ENCODE results near the gene NOP9. TPM values are rescaled to one million over a fixed set of nuclear protein-coding genes. Genes with fewer than 3 reads are reported as not detected.

Gene NOP9, protein sequence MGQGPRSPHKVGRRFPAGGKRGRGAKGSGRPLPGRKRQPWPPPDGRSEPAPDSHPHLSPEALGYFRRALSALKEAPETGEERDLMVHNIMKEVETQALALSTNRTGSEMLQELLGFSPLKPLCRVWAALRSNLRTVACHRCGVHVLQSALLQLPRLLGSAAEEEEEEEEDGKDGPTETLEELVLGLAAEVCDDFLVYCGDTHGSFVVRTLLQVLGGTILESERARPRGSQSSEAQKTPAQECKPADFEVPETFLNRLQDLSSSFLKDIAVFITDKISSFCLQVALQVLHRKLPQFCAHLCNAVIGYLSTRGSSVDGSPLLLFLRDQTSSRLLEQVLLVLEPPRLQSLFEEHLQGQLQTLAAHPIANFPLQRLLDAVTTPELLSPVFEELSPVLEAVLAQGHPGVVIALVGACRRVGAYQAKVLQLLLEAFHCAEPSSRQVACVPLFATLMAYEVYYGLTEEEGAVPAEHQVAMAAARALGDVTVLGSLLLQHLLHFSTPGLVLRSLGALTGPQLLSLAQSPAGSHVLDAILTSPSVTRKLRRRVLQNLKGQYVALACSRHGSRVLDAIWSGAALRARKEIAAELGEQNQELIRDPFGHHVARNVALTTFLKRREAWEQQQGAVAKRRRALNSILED
- total RNA-seq (2014; rRNA removed; shearing (Covaris generic)), result 19.3 and 23.7 TPM in 2 replicates
- polyA plus RNA-seq (2016; fragmentation: Nextera tagmentation; extraction: Ambion mirVana), result 2.5 and 2.6 TPM in 2 replicates

DNA sequence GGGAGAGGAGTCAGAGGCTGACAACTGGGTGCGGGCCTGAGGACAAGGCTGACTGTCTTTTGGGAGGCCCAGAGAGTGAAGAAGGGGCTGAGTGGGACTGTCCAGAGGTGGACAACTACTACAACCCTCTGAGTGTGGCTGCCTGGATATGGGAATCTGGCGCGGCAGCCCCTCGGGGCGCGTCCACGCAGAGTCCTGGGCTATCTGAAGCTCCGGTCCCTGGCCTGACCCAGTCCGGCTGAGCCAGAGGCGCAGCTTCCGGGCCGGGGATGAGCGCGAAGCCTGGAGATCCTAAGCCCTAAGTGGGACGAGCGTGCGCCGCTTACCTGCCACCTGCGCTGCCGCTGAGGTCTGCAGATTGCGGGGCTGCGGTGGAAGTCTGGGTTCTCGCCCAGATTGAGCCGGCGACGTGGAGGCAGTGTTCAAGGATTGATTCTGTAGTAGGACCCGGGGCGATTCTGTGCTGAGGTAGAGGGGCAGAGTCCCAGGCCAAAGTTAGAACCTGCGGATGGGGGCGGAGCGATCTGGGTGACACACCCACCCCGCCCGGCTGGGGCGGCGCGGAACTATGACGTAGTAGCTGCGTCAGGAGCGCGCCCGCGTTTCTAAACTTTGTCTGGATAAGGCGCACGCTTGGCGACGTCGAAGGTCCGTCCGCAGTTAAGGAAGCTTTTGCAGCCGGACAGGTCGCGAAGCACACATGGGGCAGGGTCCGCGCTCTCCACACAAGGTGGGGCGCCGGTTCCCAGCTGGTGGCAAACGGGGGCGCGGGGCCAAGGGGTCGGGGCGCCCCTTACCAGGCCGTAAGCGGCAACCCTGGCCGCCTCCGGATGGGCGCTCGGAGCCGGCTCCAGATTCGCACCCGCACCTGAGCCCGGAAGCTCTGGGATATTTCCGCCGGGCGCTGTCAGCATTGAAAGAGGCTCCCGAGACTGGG lies at the start of gene NOP9, which contains the start of gene DHRS1:
Gene NOP9, plus strand, starts transcription at position 596 of the 937 bp plus-strand sequence. Its CDS starts 105 bp downstream, at position 701.
Gene DHRS1, minus strand, starts transcription at position 526 of the 937 bp plus-strand sequence. CDS start 674 bp downstream, outside the sequence.
- peaks cover 23% of the 10 kb centered on the region; the same call in 1 of the 2 replicates for H3F3A ChIP-seq (ENCODE audit: insufficient read depth)
- H3K4me2 ChIP-seq (ENCODE audit: unreplicated experiment), result peak within 1 kb of the TSS; percentile 94
- DNase-seq, result peak; percentile 94
- TF ChIP-seq EZH2phosphoT487 (IDR thresholded peaks at IDR 0.05; ENCODE audit: insufficient read depth, low read depth) (no peak), EZH2 (IDR thresholded peaks at IDR 0.05; ENCODE audit: insufficient read depth, poor library complexity, severe bottlenecking) (no peak)
- peak within 1 kb of the TSS; percentile 95 for H3K9ac ChIP-seq
- peak within 1 kb of the TSS; percentile 86 for H3K27ac ChIP-seq
- no peaks in the 10 kb centered on the region for H3K27me3 ChIP-seq (replicated peaks; ENCODE audit: insufficient read depth)
- no peaks in the 10 kb centered on the region for H3K9me3 ChIP-seq (ENCODE audit: low read depth)
- no peaks in the 10 kb centered on the region for H3K9me2 ChIP-seq (ENCODE audit: insufficient read depth)
- peak within 1 kb of the TSS; percentile 97 for H2AFZ ChIP-seq
- peaks cover 18% of the 10 kb centered on the region; the same call in 1 of the 2 replicates for H3K36me3 ChIP-seq (ENCODE audit: low read depth)
- H3K4me1 ChIP-seq (ENCODE audit: insufficient read depth), result peaks cover 17% of the 10 kb centered on the region
- 1 to 2% methylated on average over 65 to 67 of the region's 75 CpGs for WGBS, 2 experiments (ENCODE audit: low coverage in 1 of 2, low lambda C conversion rate in 2 of 2, missing lambda C conversion rate in 2 of 2)
- H3K4me3 ChIP-seq, result peak within 1 kb of the TSS; percentile 95
- H4K20me1 ChIP-seq (ENCODE audit: insufficient read depth), result no peaks in the 10 kb centered on the region
- H3K79me2 ChIP-seq (ENCODE audit: insufficient read depth), result peaks cover 26% of the 10 kb centered on the region
- in situ Hi-C loops (cut with MboI), result loop anchor here (10.0 kb wide), 1 partner anchor 55 kb away; the partner anchor contains the start of gene TINF2

DNA sequence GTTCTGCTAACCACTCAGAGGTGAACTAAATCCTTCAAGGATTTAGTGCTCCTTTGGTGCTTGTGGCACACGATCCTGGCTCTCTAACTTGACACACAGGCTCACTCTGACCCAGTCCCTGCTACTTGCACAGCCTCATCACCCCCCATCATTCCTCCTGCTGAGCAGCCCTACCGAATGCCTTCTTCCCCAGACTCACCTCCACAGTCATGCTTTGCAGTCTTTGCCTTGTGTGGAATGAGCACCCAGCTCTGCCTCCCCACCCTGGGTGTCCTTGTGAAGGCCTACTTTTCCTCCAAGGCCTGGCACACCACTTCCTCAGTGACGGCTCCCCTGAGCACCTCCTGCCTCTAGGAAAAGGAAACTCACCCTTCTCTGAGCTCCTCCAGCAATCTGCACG lies 49.3 kb upstream of the NOP9 start:
- WGBS, 2 experiments (ENCODE audit: low coverage in 1 of 2, low lambda C conversion rate in 2 of 2, missing lambda C conversion rate in 2 of 2), result 66 to 72% methylated on average over 4 of the region's 4 CpGs

GRCh38 chr14:24251880-24252288 lies 47.8 kb upstream of the NOP9 start:
- Histone ChIP-seq H3K4me3 (no peak overlapping the region), H3K4me2 (ENCODE audit: unreplicated experiment) (peak overlapping the region; percentile 28), H3F3A (ENCODE audit: insufficient read depth) (peaks cover 16% of the 10 kb centered on the region; the same call in 1 of the 2 replicates), H4K20me1 (ENCODE audit: insufficient read depth) (no peaks in the 10 kb centered on the region), H3K36me3 (ENCODE audit: low read depth) (no peaks in the 10 kb centered on the region), H3K27me3 (replicated peaks; ENCODE audit: insufficient read depth) (no peaks in the 10 kb centered on the region), H2AFZ (no peak overlapping the region), H3K9me2 (ENCODE audit: insufficient read depth) (no peaks in the 10 kb centered on the region), H3K27ac (no peak overlapping the region), H3K4me1 (ENCODE audit: insufficient read depth) (peaks cover 10% of the 10 kb centered on the region), H3K9me3 (ENCODE audit: low read depth) (no peaks in the 10 kb centered on the region), H3K79me2 (ENCODE audit: insufficient read depth) (no peaks in the 10 kb centered on the region), H3K9ac (no peak overlapping the region)
- WGBS, 2 experiments (ENCODE audit: low coverage in 1 of 2, low lambda C conversion rate in 2 of 2, missing lambda C conversion rate in 2 of 2), result 89 to 100% methylated on average over 1 of the region's 1 CpG
- peak; percentile 58 for DNase-seq
- TF ChIP-seq EZH2 (IDR thresholded peaks at IDR 0.05; ENCODE audit: insufficient read depth, poor library complexity, severe bottlenecking) (no peak), EZH2phosphoT487 (IDR thresholded peaks at IDR 0.05; ENCODE audit: insufficient read depth, low read depth) (no peak)
- in situ Hi-C loops (cut with MboI), result no loop called here

More for the DNA sequence above, 49.3 kb upstream of the NOP9 start:
- TF ChIP-seq EZH2 (IDR thresholded peaks at IDR 0.05; ENCODE audit: insufficient read depth, poor library complexity, severe bottlenecking), result no peak
- TF ChIP-seq EZH2phosphoT487 (IDR thresholded peaks at IDR 0.05; ENCODE audit: insufficient read depth, low read depth), result no peak
- Histone ChIP-seq H3K79me2 (ENCODE audit: insufficient read depth) (no peaks in the 10 kb centered on the region), H3K27me3 (replicated peaks; ENCODE audit: insufficient read depth) (no peaks in the 10 kb centered on the region), H3K27ac (no peak overlapping the region), H3K4me2 (ENCODE audit: unreplicated experiment) (no peak overlapping the region), H4K20me1 (ENCODE audit: insufficient read depth) (no peaks in the 10 kb centered on the region), H3K36me3 (ENCODE audit: low read depth) (no peaks in the 10 kb centered on the region), H3K9me2 (ENCODE audit: insufficient read depth) (no peaks in the 10 kb centered on the region), H3F3A (ENCODE audit: insufficient read depth) (peaks cover 16% of the 10 kb centered on the region; the same call in 1 of the 2 replicates), H2AFZ (no peak overlapping the region), H3K4me1 (ENCODE audit: insufficient read depth) (peaks cover 10% of the 10 kb centered on the region), H3K9ac (no peak overlapping the region), H3K4me3 (no peak overlapping the region), H3K9me3 (ENCODE audit: low read depth) (no peaks in the 10 kb centered on the region)
- no peak for DNase-seq
- in situ Hi-C loops (cut with MboI), result no loop called here

Data from GM23248 (cell line).